ENCODE results near the gene MS4A10. TPM values are rescaled to one million over a fixed set of nuclear protein-coding genes. Genes with fewer than 3 reads are reported as not detected.

MS4A10 gene
- not detected for total RNA-seq

DNA sequence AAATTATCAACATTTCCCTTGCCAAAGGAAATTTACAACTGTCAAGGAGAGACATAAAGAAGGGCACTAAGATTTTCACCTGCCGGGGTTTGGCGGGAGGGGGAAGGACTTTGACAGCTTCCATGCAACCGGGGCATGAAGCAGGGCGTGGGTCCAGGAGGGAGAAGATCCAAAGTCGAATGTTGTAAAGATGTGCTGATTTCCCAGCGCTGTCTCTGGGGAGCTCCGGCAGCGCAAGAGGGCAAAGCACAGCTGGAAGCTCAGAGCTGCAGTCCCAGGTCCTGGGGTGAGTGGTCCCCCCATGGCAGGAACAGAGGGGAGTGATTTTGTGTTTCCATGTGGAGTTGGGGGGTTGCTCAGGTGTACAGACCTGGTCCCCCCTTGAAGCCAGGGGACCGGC, at the start of gene MS4A10:
MS4A10 (plus strand) TSS at position 198 of the 400 bp plus-strand sequence. CDS start 5,003 bp downstream, outside the sequence.
- DNase-seq (ENCODE audit: low spot score) (no peak), ATAC-seq (ENCODE audit: low FRiP score) (no peak)
- TF ChIP-seq CTCF (IDR thresholded peaks at IDR 0.05) = no peak

DNA sequence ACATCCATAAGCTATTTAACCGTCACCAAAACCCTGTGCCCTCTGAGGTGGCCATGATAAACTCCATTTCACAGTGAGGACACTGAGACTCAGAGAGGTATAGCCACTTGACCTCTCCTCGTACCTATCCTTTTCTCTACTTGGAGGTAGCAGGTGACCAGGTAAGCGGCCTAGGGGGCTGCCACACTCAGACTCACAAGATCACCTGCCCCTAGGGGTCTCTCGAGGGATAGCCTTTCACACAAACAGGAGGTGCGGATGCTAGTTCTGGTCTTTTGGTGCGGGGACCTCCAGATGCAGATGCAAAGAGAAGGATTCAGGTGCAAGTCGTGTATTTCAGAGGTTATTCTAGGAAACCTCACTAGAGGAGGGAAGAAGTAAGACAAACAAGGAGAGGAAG, 46.0 kb upstream of the MS4A10 start:
- no peak for DNase-seq (ENCODE audit: low spot score)
- no peak for ATAC-seq (ENCODE audit: low FRiP score)
- TF ChIP-seq CTCF (IDR thresholded peaks at IDR 0.05) = no peak

DNA sequence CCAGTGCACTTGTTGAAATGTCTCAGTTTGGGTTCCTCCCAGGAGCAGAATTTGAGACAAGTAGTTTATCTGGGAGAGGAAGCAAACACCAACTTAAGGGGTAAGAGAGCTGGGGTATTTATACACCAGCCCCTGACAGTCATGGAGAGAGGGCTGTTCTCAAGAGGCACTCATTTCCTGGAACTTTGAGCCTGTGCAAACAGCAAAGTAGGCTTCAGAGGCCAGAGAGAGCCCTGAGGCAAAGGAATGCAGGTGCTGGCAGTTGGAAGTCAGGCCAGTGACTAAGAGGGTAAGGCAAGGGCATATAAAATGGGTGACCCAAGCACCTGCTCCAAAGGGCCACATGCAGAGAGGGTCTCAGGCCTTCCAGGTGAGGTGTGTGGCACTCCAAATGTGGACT, 44.6 kb upstream of the MS4A10 start:
- no peak for TF ChIP-seq CTCF (IDR thresholded peaks at IDR 0.05)
- ATAC-seq (ENCODE audit: low FRiP score) (no peak), DNase-seq (ENCODE audit: low spot score) (no peak)

GRCh38 chr11:60741421-60741820, 43.7 kb upstream of the MS4A10 start:
- TF ChIP-seq CTCF (IDR thresholded peaks at IDR 0.05) = no peak
- DNase-seq (ENCODE audit: low spot score) (no peak), ATAC-seq (ENCODE audit: low FRiP score) (no peak)

DNA sequence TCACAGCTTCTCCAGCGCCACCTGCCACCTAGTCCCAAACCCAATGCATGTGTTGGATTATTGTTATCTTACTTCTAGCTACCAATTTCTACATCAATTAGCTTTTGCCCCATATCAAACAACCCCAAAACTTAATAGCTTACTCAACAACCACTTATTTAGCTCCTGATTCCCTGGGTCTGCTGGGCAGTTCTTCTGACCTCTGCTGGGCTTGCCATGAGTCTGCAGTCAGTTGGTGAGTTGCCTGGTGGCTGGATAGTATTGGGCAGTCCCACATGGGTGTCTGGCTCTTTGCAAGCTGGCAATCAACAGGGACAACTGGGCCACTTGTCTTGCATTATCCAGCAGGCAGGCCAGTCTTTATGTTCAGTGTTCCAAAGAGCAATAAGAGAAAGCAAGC, 42.1 kb upstream of the MS4A10 start:
- DNase-seq (ENCODE audit: low spot score) (no peak), ATAC-seq (ENCODE audit: low FRiP score) (no peak)
- TF ChIP-seq CTCF (IDR thresholded peaks at IDR 0.05) = no peak

GRCh38 chr11:60744114-60744513, 41.0 kb upstream of the MS4A10 start:
- DNase-seq (ENCODE audit: low spot score) = no peak
- no peak for ATAC-seq (ENCODE audit: low FRiP score)
- TF ChIP-seq CTCF (IDR thresholded peaks at IDR 0.05) = no peak

GRCh38 chr11:60747359-60747873, 37.7 kb upstream of the MS4A10 start:
- no peak for ATAC-seq (ENCODE audit: low FRiP score)

More at GRCh38 chr11:60747359-60747873, 37.7 kb upstream of the MS4A10 start:
- no peak for DNase-seq (ENCODE audit: low spot score)
- no peak for TF ChIP-seq CTCF (IDR thresholded peaks at IDR 0.05)
